ENCODE data around the gene CD81. TPM values are rescaled to one million over a fixed set of nuclear protein-coding genes. Genes with fewer than 3 reads are reported as not detected.

CD81 gene
- total RNA-seq, 1 experiment from 2014 or later: 416 TPM

DNA sequence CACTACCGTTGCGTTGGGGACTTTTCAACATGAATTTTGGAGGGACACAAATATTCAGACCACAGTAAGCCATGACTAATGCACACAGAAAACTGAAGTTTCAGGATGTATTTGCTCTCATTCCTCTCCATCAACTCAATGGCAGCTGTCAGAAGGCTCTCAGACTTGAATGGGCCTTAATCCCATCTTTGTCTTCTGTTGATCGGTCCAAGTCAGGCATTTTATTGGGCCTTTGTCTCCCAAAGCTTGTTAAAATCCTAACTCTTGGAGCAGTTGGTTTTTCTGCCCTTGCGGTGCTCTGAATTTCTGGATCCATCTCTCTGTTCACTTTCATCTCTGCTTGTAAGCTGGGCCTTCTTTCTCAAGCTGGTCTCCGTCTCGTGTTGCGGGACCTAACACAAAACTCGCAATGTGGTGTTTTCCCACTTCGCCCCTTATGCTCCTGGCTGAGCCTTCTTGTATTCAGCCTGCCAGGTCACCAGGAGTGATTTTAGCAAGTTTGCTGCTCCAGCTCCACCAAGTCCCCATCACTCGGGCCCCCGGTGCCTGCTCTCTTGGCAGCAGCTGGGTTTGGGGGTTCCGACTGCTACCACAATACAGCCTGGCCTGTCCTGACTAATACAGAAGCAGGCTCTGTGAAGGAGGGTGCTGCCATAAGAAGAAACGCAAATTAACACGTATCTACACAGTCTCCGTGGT, 48.3 kb upstream of the CD81 start:
- no TSS peak for BruUV-seq (replicated peaks)
- ATAC-seq (no peak), DNase-seq (ENCODE audit: low read depth, low spot score) (no peak)
- Histone ChIP-seq H3K4me3 (ENCODE audit: low read depth in 2 of 2, low read length in 2 of 2) (no peak overlapping the region), H3K27ac (ENCODE audit: low read length) (no peak overlapping the region), H3K9me3 (ENCODE audit: control insufficient read depth, insufficient read depth, low read depth, low read length) (peaks cover 5% of the 10 kb centered on the region; the same call in 1 of the 2 replicates), H3K27me3 (ENCODE audit: control insufficient read depth, insufficient read depth, low read length) (no peaks in the 10 kb centered on the region), H3K36me3 (ENCODE audit: control insufficient read depth, insufficient read depth, low read length) (no peaks in the 10 kb centered on the region), H3K4me1 (ENCODE audit: control insufficient read depth, insufficient read depth, low read length) (no peaks in the 10 kb centered on the region)
- no peak for TF ChIP-seq TCF7L2 (IDR thresholded peaks at IDR 0.05; ENCODE audit: low read depth, low read length)
- TF ChIP-seq, protein P1, sequence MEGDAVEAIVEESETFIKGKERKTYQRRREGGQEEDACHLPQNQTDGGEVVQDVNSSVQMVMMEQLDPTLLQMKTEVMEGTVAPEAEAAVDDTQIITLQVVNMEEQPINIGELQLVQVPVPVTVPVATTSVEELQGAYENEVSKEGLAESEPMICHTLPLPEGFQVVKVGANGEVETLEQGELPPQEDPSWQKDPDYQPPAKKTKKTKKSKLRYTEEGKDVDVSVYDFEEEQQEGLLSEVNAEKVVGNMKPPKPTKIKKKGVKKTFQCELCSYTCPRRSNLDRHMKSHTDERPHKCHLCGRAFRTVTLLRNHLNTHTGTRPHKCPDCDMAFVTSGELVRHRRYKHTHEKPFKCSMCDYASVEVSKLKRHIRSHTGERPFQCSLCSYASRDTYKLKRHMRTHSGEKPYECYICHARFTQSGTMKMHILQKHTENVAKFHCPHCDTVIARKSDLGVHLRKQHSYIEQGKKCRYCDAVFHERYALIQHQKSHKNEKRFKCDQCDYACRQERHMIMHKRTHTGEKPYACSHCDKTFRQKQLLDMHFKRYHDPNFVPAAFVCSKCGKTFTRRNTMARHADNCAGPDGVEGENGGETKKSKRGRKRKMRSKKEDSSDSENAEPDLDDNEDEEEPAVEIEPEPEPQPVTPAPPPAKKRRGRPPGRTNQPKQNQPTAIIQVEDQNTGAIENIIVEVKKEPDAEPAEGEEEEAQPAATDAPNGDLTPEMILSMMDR (IDR thresholded peaks at IDR 0.05): no peak
- no peak for TF ChIP-seq POLR2AphosphoS5 (IDR thresholded peaks at IDR 0.05; ENCODE audit: low read depth, low read length)
- TF ChIP-seq, protein P2, sequence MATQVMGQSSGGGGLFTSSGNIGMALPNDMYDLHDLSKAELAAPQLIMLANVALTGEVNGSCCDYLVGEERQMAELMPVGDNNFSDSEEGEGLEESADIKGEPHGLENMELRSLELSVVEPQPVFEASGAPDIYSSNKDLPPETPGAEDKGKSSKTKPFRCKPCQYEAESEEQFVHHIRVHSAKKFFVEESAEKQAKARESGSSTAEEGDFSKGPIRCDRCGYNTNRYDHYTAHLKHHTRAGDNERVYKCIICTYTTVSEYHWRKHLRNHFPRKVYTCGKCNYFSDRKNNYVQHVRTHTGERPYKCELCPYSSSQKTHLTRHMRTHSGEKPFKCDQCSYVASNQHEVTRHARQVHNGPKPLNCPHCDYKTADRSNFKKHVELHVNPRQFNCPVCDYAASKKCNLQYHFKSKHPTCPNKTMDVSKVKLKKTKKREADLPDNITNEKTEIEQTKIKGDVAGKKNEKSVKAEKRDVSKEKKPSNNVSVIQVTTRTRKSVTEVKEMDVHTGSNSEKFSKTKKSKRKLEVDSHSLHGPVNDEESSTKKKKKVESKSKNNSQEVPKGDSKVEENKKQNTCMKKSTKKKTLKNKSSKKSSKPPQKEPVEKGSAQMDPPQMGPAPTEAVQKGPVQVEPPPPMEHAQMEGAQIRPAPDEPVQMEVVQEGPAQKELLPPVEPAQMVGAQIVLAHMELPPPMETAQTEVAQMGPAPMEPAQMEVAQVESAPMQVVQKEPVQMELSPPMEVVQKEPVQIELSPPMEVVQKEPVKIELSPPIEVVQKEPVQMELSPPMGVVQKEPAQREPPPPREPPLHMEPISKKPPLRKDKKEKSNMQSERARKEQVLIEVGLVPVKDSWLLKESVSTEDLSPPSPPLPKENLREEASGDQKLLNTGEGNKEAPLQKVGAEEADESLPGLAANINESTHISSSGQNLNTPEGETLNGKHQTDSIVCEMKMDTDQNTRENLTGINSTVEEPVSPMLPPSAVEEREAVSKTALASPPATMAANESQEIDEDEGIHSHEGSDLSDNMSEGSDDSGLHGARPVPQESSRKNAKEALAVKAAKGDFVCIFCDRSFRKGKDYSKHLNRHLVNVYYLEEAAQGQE (IDR thresholded peaks at IDR 0.05; ENCODE audit: insufficient read depth in 1 of 2, low read depth in 2 of 2, low read length in 1 of 2): no peak
- no peak for TF ChIP-seq SIN3A (IDR thresholded peaks at IDR 0.05; ENCODE audit: borderline replicate concordance, insufficient read depth, low read depth, low read length)
- in situ Hi-C loops (cut with HindIII; ENCODE audit: low pct_unique_long_range_greater_than_20kb, low sequenced_read_pairs) (no loop called here), intact Hi-C loops (cut with micrococcal nuclease; ENCODE audit: unreplicated experiment) (no loop called here)
- CTCF ChIA-PET: no interaction called here
- POLR2A ChIA-PET: no interaction called here

DNA sequence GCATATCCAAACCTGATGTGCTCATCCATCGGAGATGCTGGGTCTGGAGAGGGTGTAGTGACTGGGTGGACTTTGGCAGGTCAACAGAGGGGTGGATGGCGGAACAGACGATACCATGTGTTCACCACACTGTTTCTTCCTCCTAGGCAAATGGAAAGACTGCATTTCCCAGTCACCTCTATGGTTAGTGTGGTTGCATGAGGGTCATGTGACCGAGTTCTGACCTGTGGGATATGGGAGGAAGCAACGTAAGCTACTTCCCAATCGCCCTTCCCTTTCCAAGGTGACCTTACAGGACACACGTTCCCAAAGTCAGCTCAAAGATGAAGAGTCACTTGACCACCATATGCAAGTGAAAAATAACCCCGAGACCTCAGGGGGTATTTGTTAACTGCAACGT, 47.6 kb upstream of the CD81 start:
- no peak for TF ChIP-seq POLR2AphosphoS5 (IDR thresholded peaks at IDR 0.05; ENCODE audit: low read depth, low read length)
- TF ChIP-seq, protein P1 (IDR thresholded peaks at IDR 0.05): no peak
- TF ChIP-seq TCF7L2 (IDR thresholded peaks at IDR 0.05; ENCODE audit: low read depth, low read length): no peak
- no peak for TF ChIP-seq SIN3A (IDR thresholded peaks at IDR 0.05; ENCODE audit: borderline replicate concordance, insufficient read depth, low read depth, low read length)
- TF ChIP-seq, protein P2 (IDR thresholded peaks at IDR 0.05; ENCODE audit: insufficient read depth in 1 of 2, low read depth in 2 of 2, low read length in 1 of 2): no peak
- no TSS peak for BruUV-seq (replicated peaks)

More for the DNA sequence above, 47.6 kb upstream of the CD81 start:
- intact Hi-C loops (cut with micrococcal nuclease; ENCODE audit: unreplicated experiment): no loop called here
- no peak for DNase-seq (ENCODE audit: low read depth, low spot score)
- Histone ChIP-seq H3K4me1 (ENCODE audit: control insufficient read depth, insufficient read depth, low read length) (no peaks in the 10 kb centered on the region), H3K27ac (ENCODE audit: low read length) (no peak overlapping the region), H3K4me3 (ENCODE audit: low read depth in 2 of 2, low read length in 2 of 2) (no peak overlapping the region), H3K27me3 (ENCODE audit: control insufficient read depth, insufficient read depth, low read length) (no peaks in the 10 kb centered on the region), H3K36me3 (ENCODE audit: control insufficient read depth, insufficient read depth, low read length) (no peaks in the 10 kb centered on the region), H3K9me3 (ENCODE audit: control insufficient read depth, insufficient read depth, low read depth, low read length) (peaks cover 5% of the 10 kb centered on the region; the same call in 1 of the 2 replicates)
- CTCF ChIA-PET: no interaction called here
- POLR2A ChIA-PET: no interaction called here
- no peak for ATAC-seq
- in situ Hi-C loops (cut with HindIII; ENCODE audit: low pct_unique_long_range_greater_than_20kb, low sequenced_read_pairs): no loop called here
